Fibroblast of skin of abdomen (primary cell): Measurements from ENCODE around the gene ZRANB1.

Experiments
- DNase-seq: peaks from one replicate; pipeline ENCODE4 v3.0.0-alpha.2; 2013

Gene ZRANB1

DNA sequence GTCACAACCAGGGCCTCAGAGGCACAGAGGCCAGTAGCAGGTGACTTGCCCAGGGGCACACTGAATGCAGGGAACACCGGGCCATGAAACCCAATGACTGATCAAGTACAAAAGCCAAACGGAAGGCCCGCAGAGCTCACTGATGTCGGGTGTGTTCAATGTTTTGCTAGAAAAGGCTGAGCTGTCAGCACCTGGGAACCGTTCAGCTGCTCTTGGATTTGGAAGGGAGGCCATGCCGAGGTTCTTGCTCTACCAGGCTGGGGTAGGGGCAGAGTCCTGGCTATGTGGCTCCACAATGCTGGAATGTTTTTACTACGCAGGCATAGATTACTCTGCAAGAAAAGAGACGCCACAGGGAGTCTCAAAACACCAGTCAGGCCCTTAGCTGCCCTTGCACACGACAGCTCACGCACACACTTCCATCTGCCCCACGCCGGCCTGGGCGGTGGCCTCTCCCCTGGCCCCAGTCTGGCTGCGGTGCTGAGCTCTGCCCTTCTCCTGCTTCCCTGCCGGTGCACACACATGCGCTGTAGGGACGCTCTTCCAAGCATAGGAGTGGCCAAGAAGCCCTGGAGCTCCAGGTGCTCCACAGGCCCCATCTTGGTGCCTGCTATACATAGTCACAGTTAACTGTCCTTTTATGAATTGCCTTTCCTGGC, 79.9 kb downstream of the ZRANB1 start:
- no peak for DNase-seq

DNA sequence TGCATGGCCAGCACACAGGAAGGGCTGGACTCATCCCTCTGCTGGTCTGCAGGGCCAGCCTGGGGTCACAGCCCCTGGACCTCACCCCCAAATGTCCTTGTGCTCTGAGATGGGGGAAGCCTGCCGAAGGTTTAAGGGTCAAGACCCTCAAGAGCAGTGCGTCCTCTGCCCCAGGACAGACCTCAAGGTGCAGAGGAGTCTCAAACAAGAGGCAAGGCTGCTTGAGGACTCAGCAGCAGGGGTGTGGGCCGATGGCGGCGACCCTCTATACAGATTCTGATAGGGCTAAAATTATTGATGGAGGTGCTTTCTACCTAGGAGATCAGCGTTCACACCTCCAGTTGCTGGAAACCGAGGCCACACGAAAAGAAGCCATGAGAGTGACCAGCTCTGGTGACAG, 80.7 kb downstream of the ZRANB1 start:
- DNase-seq, result no peak

DNA sequence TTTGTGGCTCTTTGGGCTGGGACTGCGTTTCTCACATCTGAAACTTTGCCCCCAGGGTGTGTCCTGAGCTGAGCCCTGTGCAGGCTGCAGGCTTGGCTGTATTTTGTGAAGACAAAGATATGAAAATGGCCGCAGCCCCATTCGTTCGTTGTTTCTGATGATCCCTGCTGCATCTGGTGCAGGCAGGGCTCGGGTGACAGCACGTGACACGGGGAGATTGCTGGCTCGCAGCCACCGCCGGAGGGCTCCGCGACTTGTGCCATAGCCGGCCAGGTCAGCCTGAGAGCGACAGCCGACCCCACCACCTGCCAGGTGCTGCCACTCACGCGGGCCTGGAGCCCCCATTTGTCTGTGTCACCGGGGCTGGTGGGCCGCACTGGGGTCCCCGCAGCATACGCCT, 81.3 kb downstream of the ZRANB1 start:
- DNase-seq, result no peak

DNA sequence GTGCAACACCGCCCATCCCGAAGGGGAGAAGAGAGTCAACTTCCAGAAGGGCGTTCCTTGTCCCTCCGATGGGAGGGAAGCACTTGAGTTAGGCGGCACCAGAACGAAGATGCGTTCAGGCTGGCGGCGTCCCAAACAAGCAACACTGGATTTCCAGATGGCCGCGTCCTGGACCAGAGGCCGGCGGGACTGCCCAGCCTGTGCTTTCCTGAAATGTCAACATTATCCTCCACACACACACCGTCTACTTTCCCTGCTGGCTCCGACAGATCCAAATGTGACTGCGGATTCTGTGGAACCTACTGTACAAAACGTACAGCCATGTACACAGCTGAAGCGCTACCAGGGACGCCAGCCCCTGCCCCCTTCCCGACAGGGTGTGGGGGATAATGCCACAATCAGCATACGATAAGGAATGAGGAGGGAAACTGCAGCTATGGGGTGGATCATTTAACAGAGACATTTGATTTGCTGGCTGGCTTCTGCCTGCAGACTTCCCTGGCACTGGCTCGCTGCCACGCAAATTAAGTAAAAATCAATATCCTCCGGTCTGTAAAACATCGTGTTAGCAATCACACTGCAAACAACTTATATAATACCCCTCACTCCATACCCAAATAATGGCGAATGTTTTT, 82.1 kb downstream of the ZRANB1 start:
- DNase-seq, result no peak

DNA sequence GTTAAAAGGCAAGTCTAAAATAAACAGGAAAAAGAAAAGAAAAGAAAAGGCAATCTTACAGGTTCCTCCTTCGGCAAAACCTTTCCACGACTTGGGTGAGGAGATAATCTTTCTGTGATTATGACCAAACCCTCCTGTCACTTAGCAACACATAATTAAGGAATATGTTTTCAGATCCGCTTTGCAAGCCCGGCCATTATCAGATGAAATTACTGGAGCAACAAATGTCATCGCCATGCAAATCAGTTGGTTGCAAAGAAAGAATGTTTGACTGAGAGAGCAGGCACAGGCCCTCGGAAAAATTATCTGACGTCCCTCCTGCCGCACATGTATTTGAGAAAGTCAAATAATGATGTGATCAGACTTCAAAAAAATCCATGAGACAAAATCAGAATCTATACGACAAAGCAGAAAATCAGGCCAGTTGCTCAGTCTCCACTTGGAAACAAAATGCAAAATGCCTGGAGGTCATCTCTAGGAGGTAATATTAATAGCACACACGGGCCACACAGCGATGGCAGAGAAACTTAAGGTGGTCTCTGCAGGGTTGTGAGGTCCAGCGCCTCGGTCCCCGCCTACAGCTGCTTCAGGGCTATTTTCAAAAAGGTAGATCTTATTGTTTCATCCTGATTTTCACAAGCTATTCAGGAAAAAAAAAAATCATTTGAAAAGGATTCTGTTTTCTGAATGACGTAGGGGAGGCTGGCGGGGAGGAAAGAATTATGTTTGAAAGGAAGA, 82.7 kb downstream of the ZRANB1 start:
- DNase-seq, result no peak

DNA sequence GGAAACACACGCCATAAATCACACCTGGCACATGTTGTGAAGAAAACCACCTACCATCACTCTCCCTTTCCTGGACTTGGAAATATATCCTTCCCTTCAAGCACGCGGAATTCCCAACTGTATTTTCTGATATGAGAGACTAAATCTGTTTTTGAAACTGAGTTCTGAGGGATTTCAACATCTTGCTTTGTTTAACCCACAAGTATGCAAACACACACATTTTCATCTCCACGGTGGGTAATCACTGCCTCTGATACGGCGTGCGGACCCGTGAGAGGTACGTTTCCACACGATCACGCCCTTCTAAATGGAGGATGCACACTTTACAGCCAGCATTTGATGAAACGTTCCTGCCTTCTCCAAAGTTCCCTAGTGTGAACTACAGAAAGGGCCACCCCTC, 83.4 kb downstream of the ZRANB1 start:
- DNase-seq, result peak; percentile 39

DNA sequence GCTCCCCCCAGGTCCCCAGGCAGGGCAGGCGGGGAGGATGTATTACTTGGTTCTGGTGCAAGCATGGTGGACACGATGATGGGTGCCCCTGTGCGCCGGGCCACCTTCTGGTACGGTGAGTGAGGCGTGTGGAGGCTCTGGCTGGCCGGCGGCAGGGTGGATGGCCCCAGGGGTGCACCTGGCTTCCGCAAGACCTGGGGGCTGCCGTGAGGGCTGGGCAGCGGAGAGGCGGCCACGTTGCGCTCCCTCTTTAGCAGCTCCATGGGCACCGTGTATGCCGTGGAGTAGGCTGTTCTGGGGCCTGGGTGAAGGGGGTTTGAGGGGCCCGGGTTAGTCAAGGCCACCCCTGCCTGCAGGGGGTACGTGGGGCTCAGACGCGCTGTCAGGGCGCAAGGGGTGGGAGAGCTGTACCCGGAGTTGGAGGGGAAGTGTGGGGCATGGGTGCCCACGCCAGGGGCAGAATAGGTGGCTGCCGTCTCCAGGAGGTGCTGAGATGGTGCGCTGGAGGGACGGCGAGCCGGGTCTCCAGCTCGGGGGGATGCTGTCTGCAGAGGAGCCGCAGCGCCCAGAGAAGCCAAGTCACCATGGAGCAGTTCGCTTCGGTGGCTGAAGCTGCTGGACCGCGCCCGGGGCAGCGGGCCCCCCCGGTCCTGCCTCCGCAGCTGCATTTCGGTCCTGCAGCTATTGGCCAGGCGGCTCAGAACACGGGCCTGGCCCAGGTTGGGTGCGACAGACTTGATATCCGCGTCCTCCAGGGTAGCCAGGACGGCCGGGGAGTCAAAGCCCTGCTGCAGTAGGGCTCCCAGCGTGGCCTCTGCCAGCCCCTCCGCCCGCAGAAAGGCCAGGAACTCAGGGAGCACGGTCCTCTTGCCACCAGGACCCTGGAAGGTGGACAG, 84.4 kb downstream of the ZRANB1 start:
- no peak for DNase-seq

DNA sequence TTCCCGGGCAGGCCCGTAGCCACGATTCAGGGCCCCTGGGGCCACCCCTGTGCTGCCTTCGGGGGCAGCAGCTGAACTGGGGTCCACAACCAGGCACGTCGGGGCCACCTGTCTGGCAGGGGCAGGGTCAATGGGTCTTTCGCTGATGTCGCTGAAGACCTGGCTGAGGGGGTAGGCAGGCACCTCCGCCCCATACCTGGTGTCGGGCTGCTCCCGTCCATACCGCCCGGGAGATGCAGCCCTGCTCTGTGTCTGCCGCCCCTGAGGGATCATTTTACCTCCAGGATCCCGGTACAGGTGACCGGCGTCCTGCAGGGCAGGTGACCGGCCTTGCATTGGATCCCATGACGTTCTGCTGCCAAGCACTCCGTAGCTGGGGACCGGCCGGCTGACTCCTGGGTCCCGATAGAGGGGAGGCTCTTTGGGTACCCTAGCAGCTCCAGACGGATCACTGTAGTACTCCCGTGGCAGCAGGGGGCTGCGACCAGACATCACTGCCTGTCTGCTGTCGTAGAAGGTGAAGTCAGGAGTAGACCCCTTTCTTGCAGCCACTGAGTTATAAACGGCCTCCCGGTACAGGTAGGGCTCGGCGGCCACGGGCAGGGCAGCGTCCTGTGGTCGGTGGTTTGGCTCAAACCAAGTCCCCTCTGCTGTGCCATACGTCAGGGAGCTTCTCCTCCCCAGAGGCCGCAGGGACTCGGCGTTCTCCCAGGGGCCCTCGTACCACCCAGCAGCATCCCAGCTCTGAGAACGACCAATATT, 85.2 kb downstream of the ZRANB1 start:
- no peak for DNase-seq

DNA sequence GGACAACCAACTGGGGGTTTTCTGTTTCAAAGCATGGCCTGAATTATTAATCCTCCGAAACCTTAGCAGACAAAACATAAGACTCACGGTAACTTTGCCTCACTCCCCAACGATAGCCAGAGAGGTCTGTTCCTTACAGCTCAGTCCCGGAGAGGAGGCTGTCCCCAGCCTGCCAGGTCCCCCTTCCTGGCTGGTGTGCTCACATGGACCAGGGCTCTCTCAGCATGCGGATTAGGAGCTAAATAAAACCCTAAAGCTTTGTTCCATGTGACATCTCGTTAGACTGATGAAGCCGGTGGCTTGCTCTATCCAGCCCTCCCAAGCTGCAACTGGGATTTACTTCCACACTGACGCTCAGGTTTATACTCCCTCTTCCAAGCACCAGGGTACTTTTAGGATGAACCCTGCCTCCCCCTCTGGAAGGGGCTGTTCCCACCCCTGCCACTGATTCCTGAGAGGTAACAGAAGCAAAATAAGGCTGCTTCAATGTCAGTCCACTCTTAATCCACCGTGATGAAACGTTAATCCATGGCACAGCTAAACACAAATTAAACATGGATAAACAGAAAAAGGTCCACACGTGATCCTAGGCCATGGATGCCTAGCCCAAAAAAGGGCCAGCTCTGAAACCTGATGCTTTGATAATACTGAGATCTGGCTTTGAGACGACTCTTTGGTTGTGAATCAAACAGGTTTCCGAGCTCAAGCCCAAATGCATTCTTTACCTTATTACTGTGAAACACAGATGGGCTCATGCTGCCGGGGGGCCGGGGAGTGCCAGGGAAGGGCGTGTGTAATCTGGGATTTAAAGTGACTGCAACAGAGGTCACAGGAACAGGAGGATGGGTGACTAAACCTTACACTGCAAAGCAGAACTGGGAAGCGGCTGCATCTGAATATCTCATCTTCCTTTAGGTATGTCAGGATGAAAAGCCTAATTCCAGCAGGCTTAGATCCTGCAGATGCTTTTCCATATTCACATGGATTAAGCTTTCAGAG, 86.2 kb downstream of the ZRANB1 start:
- DNase-seq, result peak; percentile 48

DNA sequence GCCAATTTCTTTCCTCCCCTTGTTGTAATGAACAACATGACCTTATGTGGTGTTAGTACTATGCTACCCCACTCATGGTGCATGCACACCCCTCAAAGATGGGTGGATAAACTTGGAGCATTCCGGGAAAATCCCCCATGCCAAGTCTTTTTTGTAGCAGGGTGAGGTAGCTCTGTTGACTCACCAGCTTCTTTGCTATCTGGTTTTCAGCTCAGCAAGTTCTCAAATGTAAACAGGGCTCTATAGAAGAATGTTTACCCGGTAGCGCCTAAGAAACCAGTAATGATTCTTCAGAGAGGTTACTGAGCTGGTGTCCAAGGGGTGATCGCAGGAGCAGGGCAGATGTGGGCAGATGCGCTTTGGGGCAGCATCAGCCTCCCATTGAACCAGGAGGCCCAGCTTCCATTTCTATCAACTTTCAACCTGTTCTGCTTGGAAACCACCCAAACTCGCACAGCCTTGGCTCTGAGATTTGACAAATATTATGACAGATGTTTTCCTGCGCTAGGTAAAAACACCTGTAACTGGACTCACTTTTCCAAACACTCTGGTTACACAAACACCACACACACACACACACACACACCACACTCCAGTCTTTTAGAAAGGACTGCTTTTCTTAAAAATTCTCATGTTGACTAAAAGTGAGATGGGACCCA, 87.8 kb downstream of the ZRANB1 start:
- no peak for DNase-seq

DNA sequence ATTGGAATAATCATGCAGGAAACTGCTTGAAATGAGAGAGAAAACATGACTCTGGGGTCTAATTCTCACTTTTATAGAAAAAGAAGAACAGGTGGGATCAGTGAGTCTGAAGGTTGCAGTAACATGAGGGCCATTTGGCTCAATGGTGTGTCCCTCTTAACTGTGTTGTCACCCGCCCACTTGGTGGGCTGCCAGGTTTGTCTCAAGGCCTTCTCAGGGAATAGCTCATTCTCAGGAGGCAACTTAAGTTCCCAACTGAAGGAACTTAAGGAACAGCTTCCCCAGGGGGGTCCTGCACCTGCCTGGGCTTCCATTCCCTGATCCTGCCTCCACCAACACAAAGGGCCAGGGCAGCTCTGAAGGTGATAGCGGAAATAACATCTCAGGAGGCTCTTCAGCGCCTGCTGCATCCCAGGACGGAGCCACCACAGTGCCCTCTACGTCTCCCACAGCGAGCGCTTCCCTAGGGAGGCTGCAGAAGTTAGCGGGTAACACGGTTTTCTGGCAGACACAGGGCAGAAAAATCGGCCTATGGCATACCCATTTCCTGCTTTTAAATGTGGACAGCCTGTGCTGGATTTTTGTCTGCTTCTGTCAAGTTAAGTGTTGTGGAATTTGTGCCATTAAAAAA, 88.8 kb downstream of the ZRANB1 start:
- no peak for DNase-seq

DNA sequence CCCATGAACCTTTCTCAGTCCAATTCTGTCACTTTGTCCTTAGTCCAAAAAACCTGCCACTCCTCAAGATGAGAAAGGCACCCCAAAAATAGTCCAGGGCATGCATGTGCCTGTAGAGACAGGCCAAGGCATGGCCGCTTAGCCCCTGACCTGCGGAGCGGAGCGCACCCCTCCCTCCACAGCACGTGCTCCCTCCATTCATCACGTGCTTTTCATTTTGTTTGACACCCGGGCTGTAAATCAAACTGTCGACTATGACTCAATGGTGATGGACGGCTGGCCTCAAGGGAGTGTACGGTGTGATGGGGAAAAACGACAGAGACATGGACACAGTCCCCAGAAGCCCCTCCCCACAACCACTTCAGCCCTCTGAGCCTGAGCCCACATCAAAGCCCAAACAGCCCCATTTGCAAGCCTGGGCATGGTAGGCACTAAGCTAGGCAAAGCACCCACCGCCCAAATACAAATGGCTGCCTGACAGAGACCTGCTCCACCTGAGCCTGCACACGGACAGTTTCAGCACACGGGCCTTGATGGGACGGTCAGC, 90.6 kb downstream of the ZRANB1 start:
- no peak for DNase-seq

DNA sequence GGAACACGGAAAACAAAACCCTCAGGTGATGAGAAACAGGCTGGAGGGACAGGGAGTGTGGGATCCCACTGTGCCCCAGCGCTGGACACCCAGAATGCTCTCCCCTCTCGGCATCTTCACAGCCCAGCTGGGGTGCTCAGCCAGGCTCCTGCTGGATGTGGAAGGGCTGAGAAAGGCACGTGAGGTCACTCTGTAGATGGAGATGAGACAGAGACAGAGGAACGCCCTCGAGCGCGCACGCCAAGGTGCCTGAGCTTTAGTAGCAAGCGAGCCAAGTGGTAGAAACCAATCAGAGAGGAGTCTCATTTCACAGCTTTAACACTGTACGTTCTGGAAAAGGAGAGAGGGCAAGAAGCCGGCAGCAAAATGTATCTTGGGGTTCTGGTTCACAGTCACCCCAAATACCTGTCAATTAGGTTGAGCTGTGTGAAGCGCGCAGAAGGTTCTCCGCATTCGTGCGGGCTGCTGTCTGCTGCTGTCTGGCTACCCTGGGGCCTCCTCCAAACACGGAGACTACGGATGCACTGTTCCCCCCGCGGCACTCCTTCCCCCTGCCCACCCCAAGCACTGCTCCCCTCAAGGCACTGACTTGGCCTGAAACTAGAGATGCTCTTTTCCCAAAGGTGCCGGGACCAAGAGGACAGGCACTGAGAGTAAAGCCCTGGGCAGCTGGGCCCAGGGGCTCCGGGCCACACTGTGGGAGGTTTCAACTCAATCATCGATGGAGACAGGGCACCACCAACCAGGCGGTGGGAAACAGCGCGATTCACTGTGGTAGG, 91.4 kb downstream of the ZRANB1 start:
- DNase-seq, result no peak

DNA sequence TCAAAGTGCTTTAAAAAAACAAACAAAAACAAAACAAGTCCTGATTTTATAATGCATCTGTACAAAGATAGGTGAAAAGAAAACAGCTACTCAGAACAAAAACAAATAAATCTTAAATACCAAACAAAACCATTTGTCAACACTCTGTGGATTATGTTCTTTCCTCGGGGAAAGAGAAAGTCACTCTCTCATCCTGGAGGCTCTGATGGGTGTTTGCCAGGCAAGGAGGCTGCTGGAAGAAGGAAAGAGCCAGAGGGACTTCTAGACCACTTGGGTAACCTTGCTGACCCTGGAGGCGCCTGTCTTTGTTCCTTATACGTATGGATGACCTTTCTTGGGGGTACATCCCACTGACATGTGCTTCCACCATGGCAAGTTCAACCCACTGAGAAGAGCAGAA, 92.8 kb downstream of the ZRANB1 start:
- no peak for DNase-seq

DNA sequence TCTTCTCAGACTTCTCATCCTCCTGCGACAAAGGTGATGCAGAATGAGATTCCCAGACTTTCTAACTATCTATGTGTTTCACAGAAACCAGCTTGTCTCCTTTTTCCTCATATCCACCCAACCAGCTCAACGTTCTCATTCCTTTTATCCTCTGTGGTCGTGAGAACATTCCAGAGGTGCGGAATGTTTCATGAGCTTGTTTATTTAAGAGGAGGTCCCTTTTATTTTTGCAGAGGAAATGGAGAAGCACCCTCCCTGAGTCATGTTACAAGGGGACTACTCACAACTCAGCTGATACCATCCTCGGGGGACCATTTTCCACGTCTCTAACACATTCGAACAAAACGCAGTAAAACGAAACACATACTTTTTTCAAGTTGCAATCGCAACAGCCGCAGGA, 93.2 kb downstream of the ZRANB1 start:
- peak; percentile 93 for DNase-seq

DNA sequence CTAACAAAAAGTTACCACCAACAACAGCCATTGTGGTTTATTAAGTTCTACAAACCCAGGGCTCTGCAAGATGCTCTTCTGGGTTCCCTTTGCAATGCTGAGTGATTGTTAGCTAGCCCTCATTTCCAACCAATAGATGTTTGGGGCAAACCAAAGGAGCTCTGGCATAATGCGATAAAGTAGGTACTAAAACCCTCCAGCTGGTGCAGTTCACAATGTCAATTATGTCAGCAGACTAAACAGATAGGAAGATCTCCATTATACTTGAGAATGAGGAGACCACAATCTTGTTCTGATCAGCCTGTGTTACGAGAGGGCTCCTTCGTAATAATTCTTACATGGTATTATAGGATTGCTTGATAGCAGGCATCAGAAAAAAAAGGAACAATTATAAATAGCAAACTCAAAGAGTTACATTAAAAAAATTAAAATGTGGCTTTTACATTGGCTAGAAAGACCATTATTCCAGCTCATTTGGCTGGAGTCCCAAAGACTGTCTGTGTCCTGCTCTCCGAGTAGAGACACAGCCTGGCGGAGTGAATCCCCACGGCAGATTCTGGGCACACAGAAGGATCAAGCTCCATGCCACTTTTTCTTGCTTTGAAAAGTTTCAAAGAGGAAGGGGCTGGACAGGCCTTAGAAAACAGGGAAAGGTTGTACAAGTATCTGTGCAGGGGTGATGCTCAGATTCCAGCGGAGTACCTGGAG, 93.8 kb downstream of the ZRANB1 start:
- DNase-seq, result no peak

DNA sequence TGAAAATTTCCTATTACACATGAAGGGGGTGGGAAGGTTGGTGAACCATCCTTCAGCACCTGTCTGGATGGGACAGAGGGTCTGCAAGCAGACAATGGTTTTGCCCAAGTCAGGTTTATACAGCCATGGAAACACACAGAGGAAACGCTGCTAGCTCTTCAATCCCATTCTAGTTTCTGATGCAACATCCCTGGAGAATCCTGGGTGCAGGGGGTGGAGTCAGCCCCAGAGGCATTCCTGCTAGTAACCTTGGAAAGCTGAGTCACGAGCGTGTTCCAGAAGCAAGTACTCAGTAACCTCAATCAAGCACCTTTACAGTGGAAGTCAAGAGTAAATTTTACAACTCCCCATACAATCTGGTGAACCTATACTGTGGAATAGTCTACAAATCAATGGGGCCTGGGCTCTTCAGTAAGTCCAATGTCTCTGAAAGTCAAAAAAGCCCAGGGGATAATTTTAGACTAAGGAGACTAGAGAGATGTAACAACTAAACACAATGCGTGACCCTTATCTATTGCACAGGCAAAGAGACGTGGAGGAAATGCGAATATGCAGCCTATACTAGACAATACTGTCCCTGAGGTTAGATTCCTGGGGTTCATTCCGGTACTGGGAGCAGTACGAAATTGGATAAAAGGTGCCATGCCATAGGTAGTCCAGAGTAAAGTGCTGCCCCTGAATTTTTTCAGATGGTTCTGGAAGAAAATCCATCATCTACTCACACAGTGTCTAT, 95.4 kb downstream of the ZRANB1 start:
- DNase-seq, result peak; percentile 79
